ENCODE data around the gene FGFR2. TPM values are rescaled to one million over a fixed set of nuclear protein-coding genes. Genes with fewer than 3 reads are reported as not detected.

FGFR2 gene
- total RNA-seq, 3 donors from 2014 or later: 31.8 to 62.8 (median 44.3) TPM

DNA sequence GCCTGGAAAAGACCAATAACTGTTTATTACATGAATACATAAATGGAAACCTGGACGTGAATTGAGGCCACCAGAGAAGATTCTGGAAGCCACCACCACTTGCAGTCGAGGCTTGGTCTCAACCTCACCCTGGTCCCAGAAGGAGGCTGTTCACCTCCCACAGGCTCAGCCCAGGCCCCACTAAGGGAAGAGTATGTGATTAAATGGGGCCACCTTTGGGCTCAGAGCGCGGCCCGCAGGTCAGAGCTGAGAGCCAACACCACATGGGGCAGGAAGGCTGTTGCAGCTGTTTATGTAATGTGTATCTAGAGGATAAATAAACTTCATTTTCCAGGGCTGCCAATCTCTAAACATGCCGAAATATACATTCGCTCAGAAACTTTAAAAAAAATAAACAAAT lies 17.6 kb upstream of the FGFR2 start:
- H3K4me1 ChIP-seq: no peaks in the 10 kb centered on the region
- no peak overlapping the region for H3K4me3 ChIP-seq
- no peaks in the 10 kb centered on the region for H3K36me3 ChIP-seq
- peaks cover 4 to 10% of the 10 kb centered on the region in 2 donors for H3K9me3 ChIP-seq
- no peak for TF ChIP-seq POLR2A (IDR thresholded peaks at IDR 0.05)
- TF ChIP-seq POLR2AphosphoS5 (IDR thresholded peaks at IDR 0.05): no peak
- TF ChIP-seq, protein P1, sequence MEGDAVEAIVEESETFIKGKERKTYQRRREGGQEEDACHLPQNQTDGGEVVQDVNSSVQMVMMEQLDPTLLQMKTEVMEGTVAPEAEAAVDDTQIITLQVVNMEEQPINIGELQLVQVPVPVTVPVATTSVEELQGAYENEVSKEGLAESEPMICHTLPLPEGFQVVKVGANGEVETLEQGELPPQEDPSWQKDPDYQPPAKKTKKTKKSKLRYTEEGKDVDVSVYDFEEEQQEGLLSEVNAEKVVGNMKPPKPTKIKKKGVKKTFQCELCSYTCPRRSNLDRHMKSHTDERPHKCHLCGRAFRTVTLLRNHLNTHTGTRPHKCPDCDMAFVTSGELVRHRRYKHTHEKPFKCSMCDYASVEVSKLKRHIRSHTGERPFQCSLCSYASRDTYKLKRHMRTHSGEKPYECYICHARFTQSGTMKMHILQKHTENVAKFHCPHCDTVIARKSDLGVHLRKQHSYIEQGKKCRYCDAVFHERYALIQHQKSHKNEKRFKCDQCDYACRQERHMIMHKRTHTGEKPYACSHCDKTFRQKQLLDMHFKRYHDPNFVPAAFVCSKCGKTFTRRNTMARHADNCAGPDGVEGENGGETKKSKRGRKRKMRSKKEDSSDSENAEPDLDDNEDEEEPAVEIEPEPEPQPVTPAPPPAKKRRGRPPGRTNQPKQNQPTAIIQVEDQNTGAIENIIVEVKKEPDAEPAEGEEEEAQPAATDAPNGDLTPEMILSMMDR (IDR thresholded peaks at IDR 0.05): no peak
- intact Hi-C loops (cut with DNase I; ENCODE audit: low total_unique reads): no loop called here
- no peak for DNase-seq (ENCODE audit: low spot score in 2 of 2)
- H3K27me3 ChIP-seq: no peaks in the 10 kb centered on the region
- no peak overlapping the region for H3K27ac ChIP-seq

DNA sequence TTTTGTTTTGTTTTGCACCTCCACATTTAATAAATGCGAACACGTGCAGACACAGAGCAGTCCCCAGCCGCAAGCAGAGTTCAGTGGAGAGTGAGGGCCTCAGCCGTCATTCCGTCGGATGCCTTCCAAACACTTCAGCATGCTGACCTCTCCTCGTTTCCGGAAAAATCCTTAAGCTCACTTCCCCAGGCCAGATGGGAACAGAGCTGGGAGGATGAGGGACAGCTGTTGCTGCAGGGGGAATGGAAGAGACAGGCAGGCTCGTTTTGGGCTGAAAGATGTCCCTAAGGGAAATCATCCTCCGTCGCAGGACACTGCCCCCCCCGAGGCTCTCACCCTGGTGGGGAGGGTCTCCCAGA lies 17.2 kb upstream of the FGFR2 start:
- no peak for TF ChIP-seq POLR2AphosphoS5 (IDR thresholded peaks at IDR 0.05)
- TF ChIP-seq POLR2A (IDR thresholded peaks at IDR 0.05): no peak
- TF ChIP-seq, protein P1 (IDR thresholded peaks at IDR 0.05): no peak
- Histone ChIP-seq H3K36me3 (no peaks in the 10 kb centered on the region), H3K4me3 (no peak overlapping the region), H3K4me1 (no peaks in the 10 kb centered on the region), H3K27me3 (no peaks in the 10 kb centered on the region), H3K9me3 (peaks cover 4 to 10% of the 10 kb centered on the region in 2 donors), H3K27ac (no peak overlapping the region)
- no peak for DNase-seq (ENCODE audit: low spot score in 2 of 2)
- intact Hi-C loops (cut with DNase I; ENCODE audit: low total_unique reads): no loop called here

DNA sequence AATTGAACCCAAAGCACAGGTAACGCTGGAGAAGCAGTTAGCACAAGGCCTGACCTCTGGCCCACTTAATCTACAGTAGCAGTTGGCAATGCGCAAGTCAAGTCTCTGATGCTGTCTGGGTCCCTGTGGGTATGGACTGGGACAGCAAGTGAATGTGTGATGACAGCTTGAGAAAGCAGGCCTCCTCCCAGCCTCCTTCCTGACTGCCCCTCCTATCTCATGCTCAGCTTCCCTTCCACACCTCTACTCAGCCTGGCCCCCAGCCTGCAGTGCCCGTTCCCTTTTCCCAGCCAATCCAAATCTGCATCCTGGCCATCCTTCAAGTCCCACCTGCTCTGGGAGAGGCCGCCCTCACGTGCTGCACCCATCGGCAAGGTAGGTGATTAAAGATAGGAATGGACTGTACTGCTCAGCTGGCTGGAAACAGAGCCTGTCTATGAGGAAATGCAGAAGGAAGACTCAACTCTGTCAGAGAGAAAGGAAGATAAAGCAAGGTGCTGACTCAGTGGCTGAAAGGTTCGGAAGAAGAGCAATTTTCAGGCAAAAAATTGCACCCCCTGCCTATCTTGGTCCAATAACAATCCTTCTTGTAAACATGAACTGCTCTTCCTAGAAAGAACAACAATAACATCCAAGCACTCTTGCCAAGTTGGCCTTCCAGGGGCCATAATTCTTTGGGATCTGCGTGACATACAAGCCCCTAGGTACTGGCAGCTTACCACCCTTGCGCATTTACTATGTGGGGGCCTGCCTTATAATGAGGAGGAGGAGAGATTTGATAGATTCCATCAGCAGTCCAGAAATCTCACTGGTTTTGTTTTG lies 16.6 kb upstream of the FGFR2 start:
- Histone ChIP-seq H3K27me3 (no peaks in the 10 kb centered on the region), H3K9me3 (peaks cover 4 to 10% of the 10 kb centered on the region in 2 donors), H3K4me1 (no peaks in the 10 kb centered on the region), H3K27ac (no peak overlapping the region), H3K36me3 (no peaks in the 10 kb centered on the region), H3K4me3 (no peak overlapping the region)
- no peak for DNase-seq (ENCODE audit: low spot score in 2 of 2)
- intact Hi-C loops (cut with DNase I; ENCODE audit: low total_unique reads): no loop called here
- TF ChIP-seq, protein P1 (IDR thresholded peaks at IDR 0.05): no peak
- TF ChIP-seq POLR2A (IDR thresholded peaks at IDR 0.05) (no peak), POLR2AphosphoS5 (IDR thresholded peaks at IDR 0.05) (no peak)

DNA sequence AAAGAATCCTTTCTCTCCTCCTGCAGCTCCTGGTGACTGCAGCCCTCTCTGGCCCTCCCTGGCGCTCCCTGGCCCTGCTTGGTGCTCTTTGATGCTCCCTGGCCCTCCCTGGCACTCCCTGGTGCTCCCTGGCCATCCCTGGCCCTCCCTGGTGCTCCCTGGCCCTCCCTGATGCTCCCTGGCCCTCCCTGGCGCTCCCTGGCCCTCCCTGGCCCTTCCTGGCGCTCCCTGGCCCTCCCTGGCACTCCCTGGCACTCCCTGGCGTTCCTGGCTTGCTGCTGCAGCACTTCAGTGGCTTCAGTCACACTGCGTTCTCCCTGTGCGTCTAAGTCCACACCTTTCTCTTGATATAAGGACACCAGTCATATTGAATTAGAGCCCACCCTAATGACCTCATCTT lies 15.2 kb upstream of the FGFR2 start:
- intact Hi-C loops (cut with DNase I; ENCODE audit: low total_unique reads): no loop called here
- DNase-seq (ENCODE audit: low spot score in 2 of 2): no peak
- no peak for TF ChIP-seq POLR2AphosphoS5 (IDR thresholded peaks at IDR 0.05)
- Histone ChIP-seq H3K4me3 (no peak overlapping the region), H3K4me1 (no peaks in the 10 kb centered on the region), H3K27me3 (peaks cover 0 to 3% of the 10 kb centered on the region in 2 donors), H3K36me3 (no peaks in the 10 kb centered on the region), H3K27ac (no peak overlapping the region), H3K9me3 (peaks cover 2 to 4% of the 10 kb centered on the region in 2 donors)

DNA sequence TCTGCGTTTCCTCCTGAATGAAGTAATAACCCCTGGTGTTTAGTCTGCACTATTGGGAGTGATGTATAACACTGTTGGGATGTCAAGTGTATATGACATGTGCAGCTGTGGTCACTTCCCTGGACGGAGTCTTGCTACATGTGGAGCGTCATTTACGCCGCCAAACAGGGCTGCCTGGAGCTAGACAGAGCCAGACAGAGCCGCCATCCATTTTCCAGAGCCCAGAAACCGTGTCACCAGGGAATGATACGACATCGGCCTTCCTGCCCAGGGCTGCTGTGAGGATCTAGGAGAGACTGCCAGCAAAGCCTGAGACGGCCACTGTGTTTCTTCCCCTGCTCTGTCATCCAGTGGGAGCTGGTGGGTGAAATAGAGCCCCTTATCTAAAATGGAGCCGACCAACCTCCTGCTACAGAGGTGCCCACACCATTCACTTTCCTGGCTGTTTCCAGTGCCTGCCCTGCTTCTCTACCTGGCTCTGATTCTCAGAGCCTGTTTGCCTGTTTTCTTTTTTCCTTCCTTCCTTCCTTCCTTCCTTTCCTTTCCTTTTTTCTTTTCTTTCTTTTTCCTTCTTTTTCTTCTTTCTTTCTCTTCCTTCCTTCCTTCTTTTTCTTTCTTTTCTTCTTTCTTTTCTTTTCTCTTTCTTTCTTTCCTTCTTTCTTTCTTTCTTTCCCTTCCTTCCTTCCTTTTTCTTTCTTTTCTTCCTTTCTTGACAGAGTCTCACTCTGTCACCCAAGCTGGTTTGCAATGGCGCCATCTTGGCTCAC lies 13.3 kb upstream of the FGFR2 start:
- Histone ChIP-seq H3K4me1 (no peaks in the 10 kb centered on the region), H3K9me3 (no peaks in the 10 kb centered on the region), H3K36me3 (no peaks in the 10 kb centered on the region), H3K27me3 (peaks cover 0 to 3% of the 10 kb centered on the region in 2 donors), H3K27ac (no peak overlapping the region), H3K4me3 (no peak overlapping the region)
- TF ChIP-seq POLR2AphosphoS5 (IDR thresholded peaks at IDR 0.05) (no peak), POLR2A (IDR thresholded peaks at IDR 0.05) (no peak)
- TF ChIP-seq, protein P1 (IDR thresholded peaks at IDR 0.05): no peak
- intact Hi-C loops (cut with DNase I; ENCODE audit: low total_unique reads): no loop called here
- DNase-seq (ENCODE audit: low spot score in 2 of 2): no peak

Data from breast epithelium (tissue), 4 donors.